Pancreas (tissue), 10 donors: ENCODE results near the gene GABBR2. TPM values are rescaled to one million over a fixed set of nuclear protein-coding genes. Genes with fewer than 3 reads are reported as not detected.

Experiments
- ATAC-seq, 4 donors: fragments of 200-7000 bp; cut with Tn5 transposase; one replicate each; pipeline versions ENCODE4 v1.8.0 to v1.9.1; 2020; ENCODE audit warnings: mild to moderate bottlenecking in 4 of 4, moderate library complexity in 4 of 4
- DNase-seq, 6 donors: peaks; one replicate each; pipeline ENCODE4 v3.0.0-alpha.2; 2020
- FAIRE-seq: peaks from 2 replicates; lab custom pipeline; 2012; peaks lifted over from hg19 to GRCh38; lab: Jason Lieb, UNC
- H3K27ac ChIP-seq, 4 donors: fragments of 200-600 bp; sonication (generic); 1 replicate in 3 of 4; 2 replicates in 1 of 4; pipeline versions ENCODE4 v1.5.0 to v1.8.0; 2020
- H3K27me3 ChIP-seq, 4 donors: fragments of 200-600 bp; one replicate each; pipeline ENCODE4 v1.8.0; 2021
- H3K36me3 ChIP-seq, 3 donors: fragments of 200-600 bp; sonication (generic) in 1 of 3; one replicate each; pipeline versions ENCODE4 v1.5.0 to v1.8.0; 2020 to 2021
- H3K4me1 ChIP-seq, 3 donors: fragments of 200-600 bp; one replicate each; pipeline ENCODE4 v1.8.0; 2021
- H3K4me3 ChIP-seq, 4 donors: fragments of 200-600 bp; sonication (generic) in 2 of 4; one replicate each; pipeline versions ENCODE4 v1.5.0 to v1.8.0; 2020 to 2021
- H3K9me3 ChIP-seq, 4 donors: fragments of 200-600 bp; one replicate each; pipeline ENCODE4 v1.8.0; 2021
- CTCF ChIP-seq, 4 donors: fragments of 200-600 bp; sonication (generic) in 3 of 4; IDR thresholded peaks; one replicate each; pipeline versions ENCODE4 v1.5.0 to v1.8.0; 2021; ENCODE audit warnings: antibody characterized with exemption in 4 of 4
- WGBS, 2 donors: extraction: QIAGEN DNeasy Blood & Tissue Kit; methylation state at CpG; one replicate each; pipeline ENCODE4 v1.1.7; 2013; 5-methylcytosine and 5-hydroxymethylcytosine counted together
- intact Hi-C, 3 donors: fragments of 100-400 bp; cut with DNase I; formaldehyde crosslinking; loops; one replicate each; pipeline versions ENCODE4 v1.11.1 to v1.14.2; 2022
- polyA plus RNA-seq, 2 donors: library from polyadenylated mRNA; stranded (reverse); fragments of 200-250 nt; gene quantifications; one replicate each; pipeline ENCODE4 v1.2.3, GENCODE V29; 2013
- total RNA-seq, 6 donors: library from RNA; stranded (reverse); fragmentation: NEBNext Ultra II Directional in 4 of 6; extraction: Animal tissue kit (Norgen Biotek cat#: 25700) in 4 of 6; gene quantifications; one replicate each; pipeline versions ENCODE4 v1.2.1 to v1.2.4, GENCODE V29; 2021 to 2023
- donor health status: healthy with polysubstance abuse.
- donor health status: DM: no; HTN: no; CAD: no; lungs with moderate emphysema.
- donor health status: DM: no; HTN: no; CAD: no.
- donor health status: control.
- donor health status: control.
- donor health status: Bipolar disorder and iron deficiency.
- donor health status: DM: yes; HTN: yes; CAD: no.
- donor health status: DM: no; HTN: no; CAD: no.
- donor health status: DM: no; HTN: no; CAD: no.
- donor health status: DM: yes; HTN: yes; CAD: no.

Gene GABBR2
- total and polyA plus RNA-seq, 8 donors = 0.04 to 0.14 (median 0.07) TPM; not detected in 4

- ATAC-seq = no peak
- Histone ChIP-seq H3K27ac (no peak overlapping the region), H3K4me3 (no peak overlapping the region), H3K36me3 (no peaks in the 10 kb centered on the region), H3K9me3 (no peaks in the 10 kb centered on the region), H3K27me3 (no peaks in the 10 kb centered on the region), H3K4me1 (no peaks in the 10 kb centered on the region)
- no peak for DNase-seq
- FAIRE-seq = no peak
- intact Hi-C loops = no loop called here
- 84 to 93% methylated on average over 3 of the region's 3 CpGs for WGBS, 2 donors
- TF ChIP-seq CTCF (IDR thresholded peaks at IDR 0.05) = no peak
Observed at GRCh38 chr9:98347642-98348041, 361.1 kb downstream of the GABBR2 start.

- ATAC-seq = no peak
- FAIRE-seq = no peak
- 61 to 74% methylated on average over 6 of the region's 6 CpGs for WGBS, 2 donors
- Histone ChIP-seq H3K27ac (no peak overlapping the region), H3K4me1 (no peaks in the 10 kb centered on the region), H3K36me3 (no peaks in the 10 kb centered on the region), H3K9me3 (no peaks in the 10 kb centered on the region), H3K27me3 (no peaks in the 10 kb centered on the region), H3K4me3 (no peak overlapping the region)
- no peak for DNase-seq
- intact Hi-C loops = no loop called here
- TF ChIP-seq CTCF (IDR thresholded peaks at IDR 0.05) = no peak
Observed at GRCh38 chr9:98345011-98345410, 363.7 kb downstream of the GABBR2 start.

- H3K27me3 ChIP-seq = no peaks in the 10 kb centered on the region
- H3K36me3 ChIP-seq = no peaks in the 10 kb centered on the region
- H3K4me1 ChIP-seq = no peaks in the 10 kb centered on the region
- TF ChIP-seq CTCF (IDR thresholded peaks at IDR 0.05) = no peak
- no peak for ATAC-seq
- H3K4me3 ChIP-seq = no peak overlapping the region
- intact Hi-C loops = no loop called here
- DNase-seq = no peak
- no peaks in the 10 kb centered on the region for H3K9me3 ChIP-seq
- 62 to 69% methylated on average over 4 of the region's 4 CpGs for WGBS, 2 donors
- H3K27ac ChIP-seq = no peak overlapping the region
- no peak for FAIRE-seq
Observed at GRCh38 chr9:98344581-98344980, 364.2 kb downstream of the GABBR2 start.

GRCh38 chr9:98342820-98343210, 365.9 kb downstream of the GABBR2 start:
- ATAC-seq = no peak
- H3K4me1 ChIP-seq = no peaks in the 10 kb centered on the region
- no peaks in the 10 kb centered on the region for H3K36me3 ChIP-seq
- intact Hi-C loops = no loop called here
- H3K27ac ChIP-seq = no peak overlapping the region
- DNase-seq = no peak
- H3K27me3 ChIP-seq = no peaks in the 10 kb centered on the region
- no peak for TF ChIP-seq CTCF (IDR thresholded peaks at IDR 0.05)
- H3K9me3 ChIP-seq = no peaks in the 10 kb centered on the region
- H3K4me3 ChIP-seq = no peak overlapping the region
- 83 to 87% methylated on average over 2 of the region's 2 CpGs for WGBS, 2 donors
- no peak for FAIRE-seq

GRCh38 chr9:98342098-98342819, 366.5 kb downstream of the GABBR2 start:
- no peak for ATAC-seq
- Histone ChIP-seq H3K27me3 (no peaks in the 10 kb centered on the region), H3K27ac (no peak overlapping the region), H3K36me3 (no peaks in the 10 kb centered on the region), H3K9me3 (no peaks in the 10 kb centered on the region), H3K4me3 (no peak overlapping the region), H3K4me1 (no peaks in the 10 kb centered on the region)
- TF ChIP-seq CTCF (IDR thresholded peaks at IDR 0.05) = no peak
- WGBS, 2 donors = 88 to 89% methylated on average over 4 of the region's 4 CpGs
- intact Hi-C loops = no loop called here
- no peak for FAIRE-seq
- no peak for DNase-seq
